ENCODE measurements around the gene ITGB3BP. TPM values are rescaled to one million over a fixed set of nuclear protein-coding genes. Genes with fewer than 3 reads are reported as not detected.

ITGB3BP gene
- polyA plus RNA-seq, 1 donor (not counting 4 experiments of a cell fraction or from before 2014, with no cell fraction given) = 19.5 TPM

- Histone ChIP-seq H3K4me3 (ENCODE audit: control insufficient read depth in 2 of 3, extremely low read depth in 1 of 3, insufficient read depth in 2 of 3, low read depth in 1 of 3, low read length in 3 of 3) (no peak overlapping the region), H3K9me3 (ENCODE audit: control insufficient read depth, low read depth, low read length) (no peaks in the 10 kb centered on the region), H3K27me3 (ENCODE audit: control insufficient read depth, extremely low read depth, insufficient read depth, low read length) (no peaks in the 10 kb centered on the region), H4K20me1 (ENCODE audit: control insufficient read depth, extremely low read depth, insufficient read depth, low read length) (no peaks in the 10 kb centered on the region), H2AFZ (ENCODE audit: control insufficient read depth, low read length) (no peak overlapping the region), H3K9me1 (ENCODE audit: control insufficient read depth, extremely low read depth, insufficient read depth, low read length) (no peaks in the 10 kb centered on the region), H3K79me2 (ENCODE audit: control insufficient read depth, insufficient read depth, low read length) (no peaks in the 10 kb centered on the region), H3K36me3 (ENCODE audit: control insufficient read depth in 2 of 2, extremely low read depth in 1 of 2, insufficient read depth in 2 of 2, low read length in 2 of 2) (no peaks in the 10 kb centered on the region), H3K27ac (ENCODE audit: control insufficient read depth, insufficient read depth, low read length) (no peak overlapping the region), H3K9ac (ENCODE audit: control insufficient read depth, extremely low read depth, insufficient read depth, low read length) (no peak overlapping the region), H3K4me1 (ENCODE audit: control insufficient read depth, extremely low read depth, insufficient read depth, low read length) (no peaks in the 10 kb centered on the region), H3K4me2 (ENCODE audit: control insufficient read depth, extremely low read depth, insufficient read depth, low read depth, low read length) (no peak overlapping the region)
- TF ChIP-seq EZH2 (IDR thresholded peaks at IDR 0.05; ENCODE audit: low read length) (no peak), CTCF (optimal IDR thresholded peaks at IDR 0.05 in 1 of 3, IDR thresholded peaks at IDR 0.05 in 1 of 3, conservative IDR thresholded peaks at IDR 0.05 in 1 of 3; ENCODE audit: extremely low read depth in 1 of 3, insufficient read depth in 2 of 3, low read length in 3 of 3) (no peak)
- dilution Hi-C loops (cut with MboI; ENCODE audit: extremely low pct_ligation_motif_present, low sequenced_read_pairs) = no loop called here
- no peak for DNase-seq (ENCODE audit: low read depth, low spot score)
- FAIRE-seq = no peak
These were observed 104.9 kb downstream of the ITGB3BP start for GRCh38 chr1:63418101-63418500.

GRCh38 chr1:63414691-63415365 lies 108.2 kb downstream of the ITGB3BP start:
- H3K4me2 ChIP-seq (ENCODE audit: control insufficient read depth, extremely low read depth, insufficient read depth, low read depth, low read length) = no peak overlapping the region
- no peaks in the 10 kb centered on the region for H3K9me3 ChIP-seq (ENCODE audit: control insufficient read depth, low read depth, low read length)
- H3K27me3 ChIP-seq (ENCODE audit: control insufficient read depth, extremely low read depth, insufficient read depth, low read length) = no peaks in the 10 kb centered on the region
- H3K36me3 ChIP-seq (ENCODE audit: control insufficient read depth in 2 of 2, extremely low read depth in 1 of 2, insufficient read depth in 2 of 2, low read length in 2 of 2) = no peaks in the 10 kb centered on the region
- H3K4me1 ChIP-seq (ENCODE audit: control insufficient read depth, extremely low read depth, insufficient read depth, low read length) = no peaks in the 10 kb centered on the region
- H3K9ac ChIP-seq (ENCODE audit: control insufficient read depth, extremely low read depth, insufficient read depth, low read length) = no peak overlapping the region
- FAIRE-seq (no peak), DNase-seq (ENCODE audit: low read depth, low spot score) (no peak)
- H3K27ac ChIP-seq (ENCODE audit: control insufficient read depth, insufficient read depth, low read length) = no peak overlapping the region
- no peaks in the 10 kb centered on the region for H4K20me1 ChIP-seq (ENCODE audit: control insufficient read depth, extremely low read depth, insufficient read depth, low read length)
- H3K9me1 ChIP-seq (ENCODE audit: control insufficient read depth, extremely low read depth, insufficient read depth, low read length) = no peaks in the 10 kb centered on the region
- H3K79me2 ChIP-seq (ENCODE audit: control insufficient read depth, insufficient read depth, low read length) = no peaks in the 10 kb centered on the region
- TF ChIP-seq EZH2 (IDR thresholded peaks at IDR 0.05; ENCODE audit: low read length) (no peak), CTCF (optimal IDR thresholded peaks at IDR 0.05 in 1 of 3, IDR thresholded peaks at IDR 0.05 in 1 of 3, conservative IDR thresholded peaks at IDR 0.05 in 1 of 3; ENCODE audit: extremely low read depth in 1 of 3, insufficient read depth in 2 of 3, low read length in 3 of 3) (no peak)
- H2AFZ ChIP-seq (ENCODE audit: control insufficient read depth, low read length) = no peak overlapping the region
- dilution Hi-C loops (cut with MboI; ENCODE audit: extremely low pct_ligation_motif_present, low sequenced_read_pairs) = no loop called here
- no peak overlapping the region for H3K4me3 ChIP-seq (ENCODE audit: control insufficient read depth in 2 of 3, extremely low read depth in 1 of 3, insufficient read depth in 2 of 3, low read depth in 1 of 3, low read length in 3 of 3)
